HG02798 (cell line): Measurements from ENCODE around the gene PDE4DIP.
"Not testable (repeated sequence)": the region's sequence is repeated elsewhere in the genome, so short reads cannot be mapped to it uniquely, and the experiment has no call there.

Experiments
- ATAC-seq: cut with Tn5 transposase; IDR thresholded peaks from one replicate; pipeline ENCODE4 v1.9.1; 2021; ENCODE audit warnings: mild to moderate bottlenecking; ENCODE audit not compliant: unreplicated experiment, poor library complexity

Gene PDE4DIP

GRCh38 chr1:148916222-148916621 lies 72.0 kb downstream of the PDE4DIP start:
- not testable (repeated sequence) for ATAC-seq

- not testable (repeated sequence) for ATAC-seq
Observed at GRCh38 chr1:148916695-148917348, 72.6 kb downstream of the PDE4DIP start.

GRCh38 chr1:148918836-148919447 lies 74.7 kb downstream of the PDE4DIP start:
- ATAC-seq, result not testable (repeated sequence)

GRCh38 chr1:148921047-148921446 lies 76.8 kb downstream of the PDE4DIP start:
- ATAC-seq, result not testable (repeated sequence)

GRCh38 chr1:148923798-148924197 lies 79.6 kb downstream of the PDE4DIP start:
- not testable (repeated sequence) for ATAC-seq

GRCh38 chr1:148927645-148928044 lies 83.4 kb downstream of the PDE4DIP start:
- ATAC-seq, result not testable (repeated sequence)

- not testable (repeated sequence) for ATAC-seq
Observed at GRCh38 chr1:148929253-148929652, 85.0 kb downstream of the PDE4DIP start.

GRCh38 chr1:148935381-148936002 lies 91.3 kb downstream of the PDE4DIP start:
- ATAC-seq, result not testable (repeated sequence)

- not testable (repeated sequence) for ATAC-seq
Observed at GRCh38 chr1:148942906-148943305, 98.7 kb downstream of the PDE4DIP start.

- ATAC-seq, result not testable (repeated sequence)
Observed at GRCh38 chr1:148945130-148945529, 100.9 kb downstream of the PDE4DIP start.

- not testable (repeated sequence) for ATAC-seq
Observed at GRCh38 chr1:148948768-148949167, 104.5 kb downstream of the PDE4DIP start.

GRCh38 chr1:148951336-148952227 lies 107.4 kb downstream of the PDE4DIP start:
- ATAC-seq, result peak; percentile 82

- peak; percentile 78 for ATAC-seq
Observed at GRCh38 chr1:148952253-148952937, 108.2 kb downstream of the PDE4DIP start.

GRCh38 chr1:148952938-148953616 lies 108.8 kb downstream of the PDE4DIP start:
- not testable (repeated sequence) for ATAC-seq

GRCh38 chr1:148953730-148954129 lies 109.5 kb downstream of the PDE4DIP start:
- ATAC-seq, result not testable (repeated sequence)

GRCh38 chr1:148958343-148958742 lies 114.1 kb downstream of the PDE4DIP start:
- not testable (repeated sequence) for ATAC-seq

- not testable (repeated sequence) for ATAC-seq
Observed at GRCh38 chr1:148960212-148961000, 116.2 kb downstream of the PDE4DIP start.

- ATAC-seq, result not testable (repeated sequence)
Observed at GRCh38 chr1:148962127-148962857, 118.1 kb downstream of the PDE4DIP start.
